GM18907 (cell line): ENCODE data around the gene NRXN2.

Experiments used
- ATAC-seq: cut with Tn5 transposase; IDR thresholded peaks from one replicate; pipeline ENCODE4 v1.9.1; 2021; ENCODE audit warnings: mild to moderate bottlenecking, moderate library complexity; ENCODE audit not compliant: unreplicated experiment

The NRXN2 gene

DNA sequence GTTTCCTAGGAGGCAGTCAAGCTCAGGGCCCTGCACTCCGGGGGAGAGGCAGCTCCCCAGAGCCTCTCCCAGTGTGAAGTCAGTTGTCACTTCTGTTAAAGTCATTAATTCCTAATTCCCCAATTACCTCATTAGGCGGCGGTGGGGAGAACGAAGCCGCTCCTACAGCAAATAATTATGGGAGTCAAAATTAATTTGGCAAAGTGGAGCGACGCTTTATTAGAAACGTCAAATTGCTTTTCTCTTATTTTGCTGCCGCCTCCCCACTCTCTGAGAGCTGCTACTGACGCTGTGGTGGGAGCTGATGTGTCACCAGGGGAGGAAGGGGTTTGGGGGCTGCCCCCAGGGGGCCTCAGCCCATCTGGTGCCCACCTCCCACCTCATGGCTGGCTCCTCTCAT, 90.3 kb downstream of the NRXN2 start:
- ATAC-seq = no peak

DNA sequence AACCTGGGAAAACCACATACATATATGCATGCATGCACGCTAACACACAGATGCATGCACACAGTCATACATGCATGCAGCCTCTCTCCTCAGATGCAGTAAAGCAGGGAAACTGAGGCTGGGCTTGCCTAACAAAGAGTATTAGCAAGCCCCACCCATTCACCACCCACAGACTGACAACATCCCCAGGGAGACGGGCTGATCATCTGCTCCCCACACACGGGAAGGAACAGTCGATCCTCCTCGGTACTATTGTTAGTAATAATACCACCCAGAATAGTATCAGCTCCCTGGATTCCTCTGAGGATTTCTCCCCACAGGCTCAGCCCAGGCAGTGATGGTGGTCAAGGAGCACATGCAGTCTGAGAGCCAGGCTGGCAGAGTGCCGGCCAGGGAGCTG, 90.8 kb downstream of the NRXN2 start:
- no peak for ATAC-seq

DNA sequence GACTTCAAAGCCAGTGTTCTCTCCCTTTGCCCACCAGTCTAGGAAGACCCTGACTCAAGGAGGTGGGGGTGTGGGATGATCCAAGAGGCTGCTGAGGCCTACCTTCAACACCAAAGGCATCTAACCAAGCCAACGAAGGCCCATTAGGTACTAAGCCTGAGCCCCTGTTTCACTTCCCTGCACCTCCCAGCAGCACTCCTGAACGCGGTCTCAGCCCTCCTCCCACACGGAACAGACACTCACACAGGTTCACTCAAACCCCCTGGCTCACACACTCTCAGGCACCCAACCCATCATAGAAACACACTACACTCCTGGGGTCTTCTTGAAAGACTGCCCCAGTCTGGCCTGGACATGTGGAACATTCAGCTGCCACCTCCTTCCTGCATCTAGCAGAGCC, 91.3 kb downstream of the NRXN2 start:
- ATAC-seq = no peak

DNA sequence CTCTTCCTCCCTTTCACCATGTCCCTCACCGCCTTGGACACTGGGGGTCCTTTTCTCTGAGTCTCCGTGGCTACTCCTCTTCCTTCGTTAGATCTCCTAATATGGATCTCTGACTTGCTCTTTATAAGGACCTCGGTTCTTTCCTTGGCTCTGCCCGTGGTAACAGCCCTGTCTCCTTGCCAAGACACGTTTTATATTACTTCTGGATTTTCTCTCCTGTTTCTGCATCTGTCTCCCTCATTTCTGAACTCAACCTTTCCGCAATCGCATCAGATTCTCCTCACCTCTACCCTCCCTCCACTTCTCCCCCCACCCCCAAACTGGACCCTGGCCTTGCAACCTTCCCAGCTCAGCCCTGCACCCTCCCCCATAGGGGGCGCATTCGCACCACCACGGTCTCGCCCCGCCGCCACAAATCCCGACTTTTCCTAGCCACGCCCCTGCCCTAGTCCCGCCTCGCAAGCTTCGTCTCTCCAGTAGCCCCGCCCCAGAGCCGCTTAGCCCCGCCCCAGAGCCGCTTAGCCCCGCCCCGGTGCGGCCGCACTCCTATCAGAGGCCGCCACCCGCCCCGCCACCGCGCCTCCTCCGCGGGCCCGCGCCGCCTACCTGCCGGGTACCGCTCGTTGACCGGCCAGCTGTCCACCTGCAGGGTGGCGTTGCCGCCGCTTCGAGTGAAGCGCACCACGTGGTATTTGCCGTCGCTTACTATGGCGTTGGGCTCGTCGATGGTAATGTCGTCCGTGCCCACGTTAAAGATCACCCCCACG, 93.0 kb downstream of the NRXN2 start:
- no peak for ATAC-seq

DNA sequence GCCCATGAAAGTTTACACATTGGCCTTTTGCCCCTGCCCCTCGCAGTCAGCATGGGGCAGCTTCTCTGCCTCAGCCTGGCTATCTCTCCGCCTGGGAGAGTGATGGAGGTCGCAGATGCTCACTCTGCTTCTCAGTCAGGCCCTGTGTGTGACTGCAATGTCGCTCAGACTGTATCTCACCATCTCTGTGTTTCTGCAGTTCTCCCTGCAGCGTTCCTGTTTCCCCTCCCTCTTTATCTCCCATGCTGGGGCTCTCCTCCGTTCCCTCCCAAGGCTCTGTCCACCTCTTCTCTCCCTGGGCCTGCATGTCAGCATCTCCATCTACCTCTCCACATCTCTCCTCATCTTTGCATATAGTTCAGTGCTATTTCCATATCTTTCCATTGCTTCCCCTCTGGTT, 93.9 kb downstream of the NRXN2 start:
- ATAC-seq = no peak

DNA sequence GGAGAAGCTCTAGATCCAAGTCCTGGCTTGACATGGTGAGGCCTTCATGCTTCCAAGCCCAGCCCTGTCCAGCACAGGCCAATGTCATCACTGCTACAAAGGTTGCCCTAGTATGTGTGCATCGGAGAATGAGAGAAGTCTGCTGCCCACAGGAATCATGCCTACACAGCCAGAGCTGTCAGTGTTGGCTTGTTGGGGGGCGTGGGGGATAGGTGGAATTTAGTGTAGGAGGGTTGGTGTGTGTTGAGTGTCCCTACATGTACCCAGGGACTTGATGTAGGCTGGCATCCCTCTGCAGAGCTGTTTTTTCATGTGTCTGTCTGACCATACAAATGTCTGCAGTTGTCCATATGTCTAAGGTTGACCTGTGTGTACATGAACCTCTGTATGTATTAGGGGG, 94.4 kb downstream of the NRXN2 start:
- no peak for ATAC-seq

DNA sequence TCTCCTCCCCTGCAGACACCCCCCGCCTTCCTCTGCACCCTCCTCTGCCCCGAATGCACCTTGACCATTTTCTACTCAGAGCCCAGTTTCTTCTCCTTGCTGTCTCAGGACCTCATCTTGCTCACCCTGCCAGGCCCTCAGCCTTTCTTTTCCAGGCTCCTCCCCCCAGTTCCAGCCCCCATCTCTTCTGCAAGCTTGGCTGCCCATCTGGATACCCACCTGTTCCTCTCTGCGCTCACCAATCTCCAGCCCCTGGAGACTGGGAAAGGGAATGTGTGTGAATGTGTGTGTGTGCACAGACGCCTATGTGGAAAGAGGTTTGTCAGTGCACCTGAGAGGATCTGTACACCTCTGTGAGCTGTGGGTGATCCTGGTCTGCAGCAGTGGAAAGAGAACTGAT, 95.6 kb downstream of the NRXN2 start:
- ATAC-seq = no peak

DNA sequence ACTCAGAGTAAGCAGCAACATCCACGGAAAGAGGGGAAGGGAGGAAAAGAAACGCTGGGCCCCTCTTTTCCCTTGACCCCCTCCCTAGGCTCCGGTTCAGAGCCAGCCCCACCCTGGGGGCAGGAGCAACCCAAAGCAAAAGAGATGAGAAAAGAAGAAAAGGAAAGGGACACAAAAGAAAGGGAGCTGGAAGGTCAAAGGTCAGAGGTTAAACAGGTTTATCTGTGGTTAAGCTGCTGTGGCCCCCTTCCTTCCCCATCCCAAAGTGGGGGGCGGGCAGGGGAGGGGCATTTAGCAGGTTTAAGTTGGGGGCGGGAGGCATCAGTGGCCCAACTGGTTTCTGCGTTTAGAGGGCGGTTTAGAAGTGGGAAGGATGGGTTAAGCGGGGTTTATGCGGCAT, 96.4 kb downstream of the NRXN2 start:
- no peak for ATAC-seq

DNA sequence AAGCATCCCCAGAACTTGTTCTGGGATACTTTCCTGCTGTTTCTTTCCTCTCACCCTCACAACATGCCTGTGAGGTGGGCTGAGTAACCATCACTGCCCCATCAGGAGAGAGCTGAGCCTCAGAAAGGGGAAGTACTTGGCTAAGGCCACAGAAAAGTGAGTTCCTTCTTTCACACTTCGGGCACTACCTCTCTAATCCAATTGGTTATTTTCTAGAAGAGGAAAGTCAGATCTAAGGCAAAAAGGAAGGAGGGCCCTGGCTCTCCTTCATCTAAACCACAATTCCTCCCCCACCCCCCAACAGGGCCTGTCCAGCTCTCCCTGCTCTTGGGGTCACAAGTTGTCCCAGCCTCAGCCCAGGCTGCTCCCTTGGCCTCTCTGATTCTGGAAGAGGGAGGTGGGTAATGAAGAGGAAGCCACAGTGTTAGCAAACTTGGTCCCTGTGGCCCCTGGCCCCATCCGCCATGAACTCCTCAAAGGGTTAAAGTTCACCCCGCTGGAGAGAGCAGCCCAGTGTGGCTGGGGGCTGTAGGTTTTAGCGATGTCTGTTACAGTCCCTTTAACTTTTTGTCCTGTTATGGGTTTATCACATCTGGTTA, 98.0 kb downstream of the NRXN2 start:
- no peak for ATAC-seq

DNA sequence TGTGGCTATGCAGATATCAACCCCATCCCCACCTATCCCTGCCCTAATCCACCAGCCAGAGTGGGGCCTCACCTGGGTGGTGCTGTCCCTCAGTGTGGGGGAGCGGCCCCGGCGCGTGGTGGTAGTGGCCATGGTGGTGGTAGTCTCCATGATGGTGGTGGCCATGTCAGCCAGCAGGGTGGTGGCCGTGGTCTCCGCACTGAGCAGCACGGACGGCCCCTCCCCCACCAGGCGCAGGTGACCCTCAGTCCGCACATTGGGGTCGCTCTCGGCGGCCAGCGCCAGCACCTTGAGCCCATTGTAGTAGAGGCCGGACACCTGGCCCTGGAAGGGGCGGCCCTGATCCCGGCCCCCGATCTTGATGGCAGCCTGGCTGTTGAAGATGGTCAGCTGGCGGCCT, 100.3 kb downstream of the NRXN2 start:
- no peak for ATAC-seq

DNA sequence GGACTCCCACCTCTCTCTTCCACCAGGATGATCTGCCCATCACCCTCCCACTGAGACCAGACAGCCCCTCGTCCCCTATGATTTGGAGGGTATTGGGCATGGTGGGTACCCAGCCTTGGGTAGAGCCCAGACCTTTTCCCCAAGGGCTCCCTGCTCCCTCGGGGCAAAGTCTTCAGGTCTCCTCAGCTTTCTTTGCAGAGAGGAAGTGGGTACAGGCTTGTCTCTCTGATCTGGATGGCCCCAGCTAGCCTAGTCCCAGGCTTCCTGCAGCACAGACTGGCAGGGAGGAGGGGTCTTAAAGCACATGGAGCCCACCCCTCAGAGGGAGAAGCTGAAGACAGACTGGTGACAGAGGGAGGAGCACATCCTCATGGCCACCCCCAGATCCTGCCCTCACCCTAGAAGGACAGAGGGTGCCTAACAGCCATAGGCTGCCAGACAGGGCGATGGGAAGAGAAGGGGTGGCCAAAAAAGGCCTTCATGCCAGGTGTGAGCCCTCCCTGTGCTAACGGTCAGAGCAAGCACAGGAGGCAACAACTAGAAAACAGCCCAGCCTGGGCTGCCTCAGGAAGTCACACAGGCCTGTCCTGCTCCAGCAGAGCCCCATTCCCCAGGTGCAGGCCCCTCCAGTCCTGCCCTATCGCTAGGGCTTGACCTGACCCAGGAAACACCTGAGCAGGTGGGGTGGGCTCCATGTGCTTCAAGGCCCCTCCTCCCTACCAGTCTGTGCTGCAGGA, 101.5 kb downstream of the NRXN2 start:
- no peak for ATAC-seq

DNA sequence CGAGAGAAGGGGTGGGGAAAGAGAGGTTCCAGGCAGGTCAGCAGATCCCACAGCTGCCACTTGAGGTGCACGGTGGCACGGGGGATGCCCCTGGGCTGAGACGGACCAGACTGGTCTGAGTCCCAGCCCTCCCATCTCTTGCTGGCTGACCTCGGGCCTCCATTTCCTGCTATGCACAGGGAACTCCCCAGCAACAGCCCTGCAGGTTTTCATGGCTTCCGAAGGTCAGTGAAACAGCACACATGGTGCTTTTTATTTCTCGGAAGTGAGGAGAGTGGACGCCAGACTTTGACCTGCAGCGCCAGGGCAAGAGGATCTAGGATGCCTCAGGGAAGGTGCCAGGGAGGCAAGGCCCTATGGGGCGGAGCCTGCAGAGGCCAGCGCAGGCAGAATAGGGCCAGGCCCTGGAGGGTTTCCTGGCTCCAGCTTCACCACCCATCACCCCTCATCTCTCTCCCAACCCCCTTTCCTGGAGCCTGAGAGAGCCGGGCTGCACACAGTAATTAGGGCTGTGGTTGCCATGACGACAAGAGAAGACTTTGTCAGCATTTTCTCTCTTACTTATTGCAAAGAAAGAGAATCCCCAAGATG, 102.5 kb downstream of the NRXN2 start:
- ATAC-seq = no peak

DNA sequence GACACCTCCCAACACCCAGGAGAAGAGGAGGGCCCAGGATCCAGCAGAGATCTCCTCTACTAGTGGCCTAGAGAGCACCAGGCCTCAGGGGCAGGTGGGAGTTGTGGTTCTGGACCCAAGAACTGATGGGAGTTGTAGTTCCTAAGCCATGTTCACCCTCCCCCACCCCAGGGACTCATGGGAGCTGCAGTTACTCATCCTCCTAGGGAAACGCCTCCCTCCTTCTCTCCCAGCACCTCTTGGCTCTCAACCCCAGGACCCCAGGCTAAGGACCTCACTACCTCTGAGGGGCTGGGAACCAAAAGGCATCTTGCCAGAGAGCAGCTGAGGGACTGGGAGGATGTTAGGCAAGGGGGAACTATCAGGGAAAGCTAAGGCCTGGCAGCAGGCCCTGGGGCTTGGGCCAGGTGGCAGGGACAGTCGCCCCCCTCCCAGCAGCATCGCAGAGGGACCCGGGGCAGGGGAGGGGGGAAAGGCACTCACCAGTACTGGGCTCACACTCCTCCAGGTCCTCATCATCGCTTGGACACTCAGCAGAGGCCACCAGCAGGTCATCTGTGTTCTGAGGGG, 103.1 kb downstream of the NRXN2 start:
- no peak for ATAC-seq

DNA sequence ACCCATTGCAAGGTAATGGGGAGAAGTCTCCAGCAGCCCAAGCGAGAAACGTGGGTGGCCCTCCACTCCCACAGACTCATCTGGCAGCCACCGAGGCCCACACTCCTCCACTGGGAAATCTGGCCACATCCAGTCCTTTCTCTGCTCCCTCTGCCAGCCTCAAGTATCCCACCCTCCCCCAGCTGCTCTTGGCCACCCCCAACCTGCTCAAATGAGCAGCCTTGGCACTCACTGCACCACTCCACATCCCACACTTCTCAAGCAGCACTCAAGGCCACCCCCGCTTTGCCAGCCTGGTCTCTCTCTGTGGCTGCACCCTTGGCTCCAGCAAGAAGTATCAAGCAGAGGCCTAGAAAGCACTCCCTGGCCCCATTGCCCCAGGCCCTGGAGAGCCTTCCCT, 103.8 kb downstream of the NRXN2 start:
- no peak for ATAC-seq

DNA sequence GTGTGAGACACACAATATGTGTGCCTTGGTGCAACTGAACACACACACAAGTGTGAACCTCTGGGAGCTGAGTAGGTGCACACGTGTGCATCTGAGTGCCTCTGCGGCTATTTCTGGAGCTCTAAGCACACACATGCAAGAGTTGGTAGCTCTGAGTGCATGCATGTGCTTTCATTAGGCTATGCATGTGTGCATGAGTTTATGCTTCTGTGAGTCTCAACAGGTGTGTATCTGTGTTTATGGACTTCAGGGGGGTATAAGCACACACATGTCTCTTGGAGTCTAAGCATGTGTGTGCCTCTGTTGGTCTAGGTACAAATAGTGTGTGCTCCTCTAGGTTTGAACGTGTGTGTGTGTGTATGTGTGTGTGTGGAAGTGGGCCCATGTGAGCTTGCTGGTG, 106.2 kb downstream of the NRXN2 start:
- no peak for ATAC-seq

DNA sequence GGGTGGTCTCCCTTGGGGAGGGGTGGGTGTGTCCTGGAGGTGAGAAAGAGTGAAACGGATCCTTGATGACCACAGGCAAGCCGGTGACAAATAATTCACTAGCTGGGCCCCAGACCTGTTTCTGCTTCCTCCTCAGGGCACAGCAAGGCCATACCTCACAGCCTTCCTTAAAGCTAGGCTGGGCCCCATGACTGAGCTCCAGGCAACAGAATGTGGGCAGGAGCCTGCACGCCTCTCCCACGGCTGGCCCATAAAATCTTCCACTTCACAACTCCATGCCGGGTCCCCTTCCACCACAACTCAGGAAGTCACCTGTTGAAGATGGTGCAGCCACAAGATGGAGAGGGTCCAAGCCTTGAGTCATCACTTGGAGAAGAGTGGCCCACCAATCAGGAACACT, 108.1 kb downstream of the NRXN2 start:
- ATAC-seq = no peak

DNA sequence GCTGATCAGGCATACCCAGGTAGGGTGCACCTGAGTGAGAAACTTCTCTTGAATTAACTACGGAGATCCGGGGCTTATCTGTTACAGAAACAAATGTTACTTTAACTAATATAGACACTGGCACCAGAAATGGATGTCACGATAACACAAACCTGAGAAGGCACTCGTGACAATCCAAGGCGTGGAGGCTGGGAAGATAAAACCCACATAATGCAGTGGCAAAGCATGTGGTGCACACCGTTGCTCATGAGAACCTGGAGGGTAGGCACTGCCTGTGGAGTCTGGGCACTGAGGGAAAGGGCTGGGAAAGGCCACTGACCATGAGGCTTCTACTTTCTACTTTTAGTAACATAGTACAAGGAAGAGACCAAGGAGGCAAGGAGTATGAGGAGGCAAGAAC, 109.3 kb downstream of the NRXN2 start:
- ATAC-seq = no peak

DNA sequence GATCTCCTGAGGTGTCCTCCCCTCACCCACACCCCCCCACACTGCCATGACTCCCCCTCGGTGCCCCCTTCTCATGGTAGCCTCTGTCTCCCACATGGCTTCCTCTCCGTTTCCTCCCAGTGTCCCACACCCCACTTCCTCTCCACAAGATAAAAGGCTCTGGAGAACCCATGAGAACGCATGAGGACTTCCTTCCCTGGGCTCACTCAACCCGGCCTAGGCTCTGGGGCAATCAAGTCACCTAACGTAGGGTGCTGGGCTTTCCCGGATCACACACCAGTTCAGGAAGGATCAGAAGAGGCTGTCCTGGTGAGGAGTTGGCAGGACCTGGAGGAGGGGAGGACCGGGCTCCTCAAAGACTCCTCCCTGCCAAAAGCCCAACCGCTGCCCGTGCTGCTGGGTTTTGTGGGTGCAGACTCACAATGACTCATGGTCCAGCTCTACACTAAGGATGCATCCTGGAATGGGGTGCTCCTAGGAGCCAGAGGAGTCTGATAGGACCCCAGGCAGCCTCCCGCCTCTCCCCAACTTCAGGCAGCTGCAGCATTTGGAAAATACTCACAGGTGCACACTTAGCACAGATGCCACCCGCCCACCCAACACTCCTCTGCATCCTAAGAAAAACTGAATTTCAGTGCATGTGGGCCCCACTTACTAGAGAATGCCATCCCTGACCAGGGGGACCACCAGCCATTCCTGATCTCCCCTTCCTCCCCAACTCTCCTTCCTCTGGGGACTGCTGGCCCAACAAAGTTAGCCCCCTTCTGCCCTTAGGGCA, 110.9 kb downstream of the NRXN2 start:
- ATAC-seq = no peak

DNA sequence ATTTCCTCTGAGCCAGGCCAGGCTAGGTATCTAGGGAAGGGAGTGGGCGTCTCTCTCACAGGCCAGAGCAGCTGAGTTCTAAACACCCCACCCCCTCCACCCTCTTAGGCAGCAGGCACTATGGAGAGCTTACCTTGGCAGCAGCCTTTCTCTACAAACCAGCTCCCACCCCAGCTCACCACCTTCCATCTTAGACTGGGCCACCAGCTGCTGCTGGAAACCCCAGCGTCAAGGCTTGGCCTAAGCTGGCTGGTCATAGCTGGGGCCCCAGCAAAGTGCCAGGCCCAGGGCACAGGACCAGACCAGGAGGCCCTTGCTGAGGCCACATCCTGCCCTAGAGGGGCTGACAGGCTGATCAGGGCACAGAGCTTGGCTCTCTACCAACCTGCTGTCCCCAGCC, 111.8 kb downstream of the NRXN2 start:
- ATAC-seq = no peak

DNA sequence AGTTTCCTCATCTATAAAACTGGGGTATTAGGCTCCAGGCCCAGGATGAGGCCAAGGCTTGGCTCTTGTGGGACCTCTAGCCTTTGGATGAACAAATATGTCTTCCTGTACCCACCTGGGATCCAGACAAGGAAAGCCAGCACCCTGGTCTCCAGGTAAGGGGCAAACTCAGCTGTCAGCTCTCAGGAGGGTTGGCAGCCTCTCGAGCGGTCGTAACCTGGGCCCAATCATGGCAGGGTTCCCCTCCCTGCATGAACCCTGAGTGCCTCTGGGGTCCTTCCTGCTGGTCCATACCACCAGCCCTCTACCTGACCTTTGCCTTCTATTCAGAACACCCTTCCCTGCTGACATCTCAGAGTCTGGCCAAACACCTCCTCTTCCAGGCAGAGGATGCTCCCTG, 112.4 kb downstream of the NRXN2 start:
- no peak for ATAC-seq
